ENCODE data around the gene OR4D9.

The OR4D9 gene

GRCh38 chr11:59510941-59511589, at the start of gene OR4D9:
OR4D9 (plus strand) TSS chr11:59511539; CDS start chr11:59514913, 3,374 bp downstream.
- no peak within 1 kb of the TSS for H3K27ac ChIP-seq
- DNase-seq = no peak
- no peaks in the 10 kb centered on the region for H3K9me3 ChIP-seq

GRCh38 chr11:59463190-59463641, 48.1 kb upstream of the OR4D9 start:
- Histone ChIP-seq H3K36me3 (no peaks in the 10 kb centered on the region), H3K4me1 (no peaks in the 10 kb centered on the region), H3K9me3 (no peaks in the 10 kb centered on the region), H3K4me3 (no peak overlapping the region), H3K27ac (no peak overlapping the region), H3K27me3 (no peaks in the 10 kb centered on the region)
- intact Hi-C loops (cut with DNase I; ENCODE audit: low total_unique reads) = no loop called here
- TF ChIP-seq, protein P1, sequence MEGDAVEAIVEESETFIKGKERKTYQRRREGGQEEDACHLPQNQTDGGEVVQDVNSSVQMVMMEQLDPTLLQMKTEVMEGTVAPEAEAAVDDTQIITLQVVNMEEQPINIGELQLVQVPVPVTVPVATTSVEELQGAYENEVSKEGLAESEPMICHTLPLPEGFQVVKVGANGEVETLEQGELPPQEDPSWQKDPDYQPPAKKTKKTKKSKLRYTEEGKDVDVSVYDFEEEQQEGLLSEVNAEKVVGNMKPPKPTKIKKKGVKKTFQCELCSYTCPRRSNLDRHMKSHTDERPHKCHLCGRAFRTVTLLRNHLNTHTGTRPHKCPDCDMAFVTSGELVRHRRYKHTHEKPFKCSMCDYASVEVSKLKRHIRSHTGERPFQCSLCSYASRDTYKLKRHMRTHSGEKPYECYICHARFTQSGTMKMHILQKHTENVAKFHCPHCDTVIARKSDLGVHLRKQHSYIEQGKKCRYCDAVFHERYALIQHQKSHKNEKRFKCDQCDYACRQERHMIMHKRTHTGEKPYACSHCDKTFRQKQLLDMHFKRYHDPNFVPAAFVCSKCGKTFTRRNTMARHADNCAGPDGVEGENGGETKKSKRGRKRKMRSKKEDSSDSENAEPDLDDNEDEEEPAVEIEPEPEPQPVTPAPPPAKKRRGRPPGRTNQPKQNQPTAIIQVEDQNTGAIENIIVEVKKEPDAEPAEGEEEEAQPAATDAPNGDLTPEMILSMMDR (IDR thresholded peaks at IDR 0.05) = no peak
- no peak for DNase-seq

More at GRCh38 chr11:59510941-59511589, at the start of gene OR4D9:
- no peaks in the 10 kb centered on the region for H3K36me3 ChIP-seq
- intact Hi-C loops (cut with DNase I; ENCODE audit: low total_unique reads) = no loop called here
- TF ChIP-seq, protein P1 (IDR thresholded peaks at IDR 0.05) = no peak
- no peak within 1 kb of the TSS for H3K4me3 ChIP-seq
- no peaks in the 10 kb centered on the region for H3K4me1 ChIP-seq
- peaks cover 0 to 14% of the 10 kb centered on the region in 2 donors for H3K27me3 ChIP-seq

GRCh38 chr11:59473015-59473414, 38.3 kb upstream of the OR4D9 start, which contains the start of gene OR4D10:
OR4D10 (plus strand) TSS chr11:59473315; CDS start chr11:59477430, 4,115 bp downstream.
- intact Hi-C loops (cut with DNase I; ENCODE audit: low total_unique reads) = no loop called here

DNA sequence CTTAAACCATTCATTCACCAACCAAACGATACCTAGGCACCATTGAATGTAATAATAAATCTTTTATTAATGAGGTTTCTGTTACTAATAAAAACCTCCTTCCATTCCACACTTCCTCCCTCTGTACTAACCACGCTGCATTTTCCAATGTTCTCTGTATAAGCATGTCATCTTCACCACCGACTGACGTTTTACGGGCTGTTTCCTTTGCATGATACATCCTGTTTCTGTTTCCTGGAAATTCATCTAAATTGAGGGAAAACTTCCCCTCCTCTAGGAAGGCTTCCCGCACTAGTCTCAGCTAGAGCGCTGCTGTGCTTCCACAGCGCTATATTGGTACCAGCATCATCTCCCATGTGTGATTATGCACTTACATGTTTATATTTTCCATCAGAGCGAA, 36.2 kb upstream of the OR4D9 start:
- Histone ChIP-seq H3K36me3 (no peaks in the 10 kb centered on the region), H3K27ac (no peak overlapping the region), H3K9me3 (no peaks in the 10 kb centered on the region), H3K4me3 (no peak overlapping the region), H3K4me1 (no peaks in the 10 kb centered on the region), H3K27me3 (no peaks in the 10 kb centered on the region)
- intact Hi-C loops (cut with DNase I; ENCODE audit: low total_unique reads) = no loop called here
- no peak for DNase-seq
- TF ChIP-seq, protein P1 (IDR thresholded peaks at IDR 0.05) = no peak

More at GRCh38 chr11:59473015-59473414, 38.3 kb upstream of the OR4D9 start, which contains the start of gene OR4D10:
- Histone ChIP-seq H3K4me3 (no peak within 1 kb of the TSS), H3K9me3 (no peaks in the 10 kb centered on the region), H3K36me3 (no peaks in the 10 kb centered on the region), H3K27me3 (no peaks in the 10 kb centered on the region), H3K27ac (no peak within 1 kb of the TSS), H3K4me1 (no peaks in the 10 kb centered on the region)
- TF ChIP-seq, protein P1 (IDR thresholded peaks at IDR 0.05) = no peak
- DNase-seq = no peak

- DNase-seq = no peak
- no peak overlapping the region for H3K27ac ChIP-seq
- TF ChIP-seq, protein P1 (IDR thresholded peaks at IDR 0.05) = no peak
- H3K4me3 ChIP-seq = no peak overlapping the region
- intact Hi-C loops (cut with DNase I; ENCODE audit: low total_unique reads) = no loop called here
- H3K4me1 ChIP-seq = no peaks in the 10 kb centered on the region
- H3K9me3 ChIP-seq = no peaks in the 10 kb centered on the region
- no peaks in the 10 kb centered on the region for H3K27me3 ChIP-seq
- H3K36me3 ChIP-seq = no peaks in the 10 kb centered on the region
Observed at GRCh38 chr11:59479906-59480305, 31.4 kb upstream of the OR4D9 start.
